ENCODE results near the gene TMEM201.
"Not testable (repeated sequence)": the region's sequence is repeated elsewhere in the genome, so short reads cannot be mapped to it uniquely, and the experiment has no call there.

The TMEM201 gene

DNA sequence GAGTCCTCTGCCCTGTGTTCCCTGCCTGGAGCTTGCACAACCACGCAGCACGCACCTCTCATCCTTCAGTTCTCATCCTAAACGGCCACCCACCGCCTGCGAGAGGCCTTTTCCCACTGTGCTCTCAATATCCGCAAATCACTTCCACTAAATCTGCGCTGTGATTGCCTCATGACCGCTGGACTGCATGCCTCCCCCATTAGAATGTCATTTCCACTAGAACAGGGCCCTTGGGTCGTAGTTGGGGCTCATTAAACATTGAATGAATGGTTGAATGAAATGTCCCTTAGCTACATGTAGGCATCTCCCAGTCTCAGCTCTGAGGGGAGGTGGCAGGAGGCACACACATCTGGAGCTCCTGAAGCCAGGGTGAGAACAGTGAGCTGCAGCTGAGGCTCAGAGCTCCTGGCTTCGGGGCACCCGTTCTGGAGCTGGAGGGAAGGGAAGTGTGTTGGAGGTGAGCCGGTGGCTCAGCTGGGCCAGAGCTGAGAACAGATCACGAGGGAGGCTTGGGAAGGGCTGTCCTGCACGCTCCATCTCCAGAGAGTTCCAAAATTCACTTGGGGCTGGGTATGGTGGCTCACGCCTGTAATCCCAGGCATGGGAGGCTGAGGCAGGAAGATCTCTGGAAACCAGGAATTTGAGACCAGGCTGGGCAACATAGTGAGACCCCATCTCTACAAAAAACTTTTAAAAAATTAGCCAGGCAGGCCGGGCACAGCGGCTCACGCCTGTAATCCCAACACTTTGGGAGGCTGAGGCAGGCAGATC lies 30.4 kb downstream of the TMEM201 start:
- no peak for DNase-seq (ENCODE audit: low read depth in 1 of 2, low spot score in 1 of 2)

DNA sequence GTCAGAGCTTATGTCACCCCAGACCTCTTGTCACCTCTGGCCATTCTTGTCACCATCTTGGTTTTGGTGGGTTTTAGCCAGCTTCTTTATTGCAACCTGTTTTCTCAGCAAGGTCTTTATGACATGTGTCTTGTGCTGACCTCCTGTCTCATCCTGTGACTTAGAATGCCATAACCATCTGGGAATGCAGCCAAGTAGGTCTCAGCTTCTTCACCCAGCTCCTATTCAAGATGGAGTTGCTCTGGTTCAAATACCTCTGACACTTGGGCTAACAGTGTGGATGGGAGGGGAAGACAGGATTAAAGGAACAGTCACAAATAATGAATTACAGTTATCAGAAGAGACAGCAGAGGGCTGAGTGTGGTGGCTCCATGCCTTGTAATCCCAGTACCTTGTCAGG lies 32.3 kb downstream of the TMEM201 start:
- no peak for DNase-seq (ENCODE audit: low read depth in 1 of 2, low spot score in 1 of 2)

DNA sequence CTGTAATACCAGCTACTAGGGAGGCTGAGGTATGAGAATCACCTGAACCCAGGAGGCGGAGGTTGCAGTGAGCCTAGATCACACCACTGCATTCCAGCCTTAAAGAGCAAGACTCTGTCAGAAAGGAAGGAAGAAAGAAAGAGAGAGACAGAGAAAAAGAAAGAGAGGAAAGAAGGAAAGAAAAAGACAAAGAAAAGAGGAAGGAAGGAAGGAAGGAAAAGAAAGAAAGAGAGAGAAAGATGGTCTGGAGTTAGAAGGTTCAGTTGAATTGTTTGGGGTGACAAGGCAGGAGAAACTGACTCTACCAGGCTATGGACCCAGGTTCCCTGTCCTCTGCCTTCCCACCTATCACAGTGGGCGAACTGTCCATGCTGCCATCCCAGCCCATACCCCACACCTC lies 35.4 kb downstream of the TMEM201 start:
- DNase-seq (ENCODE audit: low read depth in 1 of 2, low spot score in 1 of 2) = no peak

DNA sequence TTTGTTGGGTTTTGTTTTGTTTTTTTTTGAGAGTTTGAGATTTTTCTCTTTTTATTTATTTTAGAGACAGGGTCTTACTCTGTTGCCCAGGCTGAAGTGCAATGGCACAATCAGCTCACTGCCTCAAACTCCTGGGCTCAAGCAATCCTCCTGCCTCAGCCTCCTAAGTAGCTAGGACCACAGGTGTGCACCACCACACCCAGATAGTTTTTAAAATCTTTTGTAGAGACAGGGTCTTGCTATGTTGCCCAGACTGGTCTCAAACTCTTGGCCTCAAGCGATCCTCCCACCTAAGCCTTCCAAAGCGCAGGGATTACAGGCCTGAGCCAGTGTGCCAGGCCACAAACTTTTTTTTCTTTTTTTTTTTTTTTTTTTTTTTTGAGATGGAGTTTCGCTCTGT lies 36.3 kb downstream of the TMEM201 start:
- not testable (repeated sequence) for DNase-seq (ENCODE audit: low read depth in 1 of 2, low spot score in 1 of 2)

DNA sequence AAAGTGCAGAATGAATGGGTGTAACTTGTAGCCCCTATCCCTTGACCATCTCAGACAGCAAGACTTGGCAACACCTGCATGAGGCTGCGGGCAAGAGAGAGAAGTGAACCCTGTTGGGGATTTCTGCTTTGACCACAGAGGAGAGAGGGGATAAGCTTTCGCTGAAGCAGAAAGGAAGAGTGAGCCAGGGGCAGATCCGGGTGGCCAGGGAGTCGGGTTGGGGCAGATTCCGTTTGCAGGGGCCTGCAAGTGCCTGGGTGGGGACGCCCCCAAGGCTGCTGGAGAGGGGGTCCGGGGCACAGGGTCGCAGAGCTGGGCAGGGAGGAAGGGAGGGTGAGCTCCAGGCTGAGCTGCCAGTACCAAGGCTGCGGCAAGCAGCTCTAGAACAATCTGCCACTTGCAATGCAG lies 37.5 kb downstream of the TMEM201 start:
- no peak for DNase-seq (ENCODE audit: low read depth in 1 of 2, low spot score in 1 of 2)

DNA sequence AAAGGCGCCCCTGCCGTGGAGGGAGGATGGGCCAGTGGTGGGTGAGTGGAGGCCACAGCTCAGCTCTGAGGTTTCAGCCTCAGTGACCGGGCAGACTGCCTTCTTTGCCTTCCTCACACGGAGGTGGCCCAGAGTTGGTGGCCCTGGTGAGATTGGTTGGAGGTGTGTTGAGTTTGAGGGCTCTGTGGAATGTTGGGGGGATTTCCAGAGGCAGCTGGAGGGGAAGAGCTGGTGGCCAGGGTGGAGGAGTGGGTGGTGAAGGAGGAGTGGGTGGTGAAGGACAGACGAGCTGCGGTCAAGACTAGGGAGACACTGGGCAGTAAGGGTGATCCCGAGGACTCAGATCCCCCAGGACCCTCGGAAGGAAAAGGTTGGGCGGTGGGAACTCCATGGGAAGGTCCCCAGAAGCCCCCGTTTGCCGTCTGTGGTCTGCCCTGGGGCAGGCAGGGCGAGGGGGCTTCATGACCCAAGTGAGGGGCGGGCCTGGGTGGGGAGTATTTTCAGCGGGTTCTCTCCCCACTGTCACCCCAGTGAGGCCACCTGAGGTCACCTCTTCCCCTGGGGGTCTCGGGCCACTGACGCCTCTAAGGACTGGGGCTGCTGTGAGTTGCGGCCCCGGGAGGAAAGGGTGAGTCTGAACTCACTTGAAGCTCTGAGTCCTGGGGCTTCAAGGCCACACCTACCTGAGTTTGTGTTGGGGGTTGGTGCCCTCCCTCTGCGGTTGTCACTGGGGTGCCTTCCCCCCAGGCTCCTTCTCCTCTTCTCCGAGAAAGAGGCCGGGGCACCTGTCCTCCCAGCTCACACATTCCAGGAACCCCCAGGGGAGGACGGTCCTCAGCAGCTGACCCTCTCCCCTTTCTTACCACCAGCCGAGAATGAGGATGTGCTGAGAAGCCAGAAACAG lies 40.1 kb downstream of the TMEM201 start:
- DNase-seq (ENCODE audit: low read depth in 1 of 2, low spot score in 1 of 2) = peak; percentile 46 to 55

DNA sequence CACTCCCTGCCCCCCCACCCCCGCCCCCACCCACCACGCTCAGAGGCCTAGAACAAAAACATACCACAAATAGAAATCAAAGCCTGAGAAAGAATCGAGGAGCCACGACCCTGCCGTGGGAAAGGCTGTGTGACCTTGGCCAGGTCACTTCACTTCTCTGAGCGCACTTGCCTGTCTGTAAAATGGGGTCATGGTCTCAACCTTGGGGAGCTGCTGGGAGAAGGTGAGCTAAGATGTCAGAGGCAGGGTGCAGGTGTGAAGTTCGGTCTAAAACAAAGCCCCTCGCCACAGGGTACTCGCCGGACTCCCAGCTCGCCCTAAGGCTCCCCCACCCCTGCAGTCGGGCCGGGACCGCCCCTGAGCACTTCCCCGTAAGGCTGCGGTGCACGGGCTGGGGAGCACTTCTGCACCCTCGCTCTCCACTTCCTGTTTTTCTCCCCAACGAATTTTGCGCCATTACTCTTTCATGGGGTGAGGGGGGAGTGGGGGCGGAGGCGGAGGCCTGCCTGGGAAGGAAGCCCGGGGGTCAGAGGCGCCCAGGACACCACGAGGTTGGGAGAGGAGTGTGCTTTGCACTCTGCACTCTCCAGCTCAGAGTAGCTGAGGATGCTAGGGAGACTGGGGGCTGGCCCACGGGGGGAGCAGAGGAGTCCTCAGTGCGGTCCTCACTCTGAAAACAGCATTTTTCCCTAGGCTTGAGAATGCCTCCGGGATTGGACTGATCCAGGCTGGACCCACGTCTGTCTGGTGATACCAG lies 40.9 kb downstream of the TMEM201 start:
- peak; percentile 55 for DNase-seq (ENCODE audit: low read depth in 1 of 2, low spot score in 1 of 2)

DNA sequence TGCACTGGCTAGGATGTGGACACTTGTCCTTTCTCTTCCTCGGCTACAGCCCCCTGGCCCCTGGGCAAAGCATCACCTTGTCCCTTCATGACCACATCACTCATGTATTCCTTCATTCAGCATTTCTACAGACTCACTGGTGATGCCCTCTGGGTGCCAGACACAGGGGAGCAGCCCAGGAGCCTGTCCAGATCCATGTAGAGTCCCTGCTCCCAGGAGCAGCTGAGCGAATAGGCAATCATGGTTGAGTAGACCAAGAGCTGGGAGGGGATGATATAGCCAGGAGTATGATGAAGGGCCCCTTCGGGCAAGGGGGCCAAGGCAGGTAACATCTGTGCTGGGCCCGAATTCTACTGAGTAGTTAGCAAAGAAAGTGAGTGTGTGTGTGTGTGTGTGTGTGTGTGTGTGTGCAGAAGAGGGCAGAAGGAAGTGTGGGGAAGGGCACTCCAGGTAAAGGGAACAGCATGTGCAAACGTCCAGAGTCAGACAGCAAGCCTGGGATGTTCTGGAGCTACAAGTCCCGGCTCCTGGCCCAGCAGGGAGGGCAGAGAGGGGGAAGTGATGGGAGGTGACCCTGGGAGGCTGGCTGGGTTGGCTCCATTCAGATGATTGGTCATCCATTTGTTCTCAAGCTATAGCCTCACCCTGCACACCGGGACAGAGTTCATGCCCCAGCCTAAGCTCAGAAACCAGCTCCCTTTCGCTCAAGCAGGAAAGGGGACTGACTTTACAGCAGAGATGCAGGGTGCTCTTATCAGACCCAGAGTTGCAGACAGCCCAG lies 41.8 kb downstream of the TMEM201 start:
- DNase-seq (ENCODE audit: low read depth in 1 of 2, low spot score in 1 of 2) = no peak

DNA sequence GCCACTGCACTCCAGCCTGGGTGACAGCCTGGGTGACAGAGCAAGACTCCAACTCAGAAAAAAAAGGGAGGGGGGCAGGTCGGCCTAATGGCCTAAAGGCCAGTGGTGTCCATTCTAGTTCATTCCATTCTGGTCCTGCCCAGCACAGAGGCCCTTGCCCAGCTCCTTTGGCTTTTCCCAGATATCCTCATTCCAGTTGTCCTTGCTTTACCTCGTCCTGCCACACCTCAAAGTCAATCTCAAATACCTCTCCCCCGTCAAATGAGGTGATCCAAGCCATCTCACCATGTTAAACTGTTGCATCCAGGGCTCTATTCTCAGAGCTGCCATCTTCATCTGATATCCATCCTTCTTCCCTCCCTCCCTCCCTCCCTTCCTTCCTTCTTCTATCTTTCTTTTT lies 42.9 kb downstream of the TMEM201 start:
- no peak for DNase-seq (ENCODE audit: low read depth in 1 of 2, low spot score in 1 of 2)

DNA sequence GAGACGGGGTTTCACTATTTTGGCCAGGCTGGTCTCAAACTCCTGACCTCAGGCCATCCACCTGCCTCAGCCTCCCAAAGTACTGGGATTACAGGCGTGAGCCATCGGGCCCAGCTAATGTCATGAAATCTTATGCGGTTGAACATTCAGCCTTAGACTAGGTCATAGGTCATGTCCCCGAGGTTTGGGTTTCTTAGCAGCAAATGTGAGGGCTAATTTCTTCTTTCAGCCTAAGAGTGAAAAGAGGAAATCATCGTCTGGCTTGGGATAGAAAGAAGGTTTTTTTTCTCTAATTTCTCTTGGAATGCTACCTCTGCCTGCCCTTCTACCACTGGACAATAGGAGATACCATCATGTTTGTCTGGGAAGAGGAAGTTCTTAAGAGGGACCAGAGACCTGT lies 44.8 kb downstream of the TMEM201 start:
- DNase-seq (ENCODE audit: low read depth in 1 of 2, low spot score in 1 of 2) = no peak

DNA sequence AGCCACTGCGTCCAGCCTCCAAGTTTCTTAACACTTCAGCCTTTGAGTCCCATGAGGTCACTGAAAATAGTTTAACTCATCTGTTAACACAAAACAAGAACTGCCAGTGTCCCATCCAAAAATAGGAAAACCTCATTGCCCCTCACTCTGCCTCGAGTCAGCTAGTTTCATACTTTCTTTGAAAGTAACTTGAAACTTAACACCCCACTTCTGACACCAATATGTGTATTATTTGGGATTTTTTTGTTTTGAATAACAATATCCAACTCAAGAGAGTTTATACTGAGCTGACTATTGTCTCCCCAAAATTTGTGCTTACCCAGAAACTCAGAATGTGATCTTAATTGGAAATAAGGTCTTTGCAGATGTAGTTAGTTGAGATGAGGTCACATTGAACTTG lies 45.9 kb downstream of the TMEM201 start:
- no peak for DNase-seq (ENCODE audit: low read depth in 1 of 2, low spot score in 1 of 2)

DNA sequence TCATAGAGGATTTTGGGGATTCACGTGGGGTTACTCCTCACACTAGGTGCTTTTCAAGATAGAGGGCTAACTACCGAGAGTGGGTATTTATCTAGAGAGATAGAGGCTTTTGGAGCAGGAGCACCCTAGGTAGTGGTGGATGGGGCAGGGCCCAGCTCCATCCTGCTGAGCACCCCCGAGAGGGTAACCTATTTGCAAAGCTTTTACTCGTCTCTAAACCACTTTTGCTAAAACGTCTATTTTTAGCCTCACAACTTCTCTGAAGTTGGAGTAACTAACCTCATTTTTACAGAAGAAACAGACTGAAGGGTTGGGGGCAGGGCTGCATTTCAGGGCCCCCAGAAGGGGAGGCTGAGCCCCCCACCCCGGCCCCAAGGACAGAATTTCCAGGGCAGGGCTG lies 50.5 kb downstream of the TMEM201 start:
- DNase-seq (ENCODE audit: low read depth in 1 of 2, low spot score in 1 of 2) = no peak

DNA sequence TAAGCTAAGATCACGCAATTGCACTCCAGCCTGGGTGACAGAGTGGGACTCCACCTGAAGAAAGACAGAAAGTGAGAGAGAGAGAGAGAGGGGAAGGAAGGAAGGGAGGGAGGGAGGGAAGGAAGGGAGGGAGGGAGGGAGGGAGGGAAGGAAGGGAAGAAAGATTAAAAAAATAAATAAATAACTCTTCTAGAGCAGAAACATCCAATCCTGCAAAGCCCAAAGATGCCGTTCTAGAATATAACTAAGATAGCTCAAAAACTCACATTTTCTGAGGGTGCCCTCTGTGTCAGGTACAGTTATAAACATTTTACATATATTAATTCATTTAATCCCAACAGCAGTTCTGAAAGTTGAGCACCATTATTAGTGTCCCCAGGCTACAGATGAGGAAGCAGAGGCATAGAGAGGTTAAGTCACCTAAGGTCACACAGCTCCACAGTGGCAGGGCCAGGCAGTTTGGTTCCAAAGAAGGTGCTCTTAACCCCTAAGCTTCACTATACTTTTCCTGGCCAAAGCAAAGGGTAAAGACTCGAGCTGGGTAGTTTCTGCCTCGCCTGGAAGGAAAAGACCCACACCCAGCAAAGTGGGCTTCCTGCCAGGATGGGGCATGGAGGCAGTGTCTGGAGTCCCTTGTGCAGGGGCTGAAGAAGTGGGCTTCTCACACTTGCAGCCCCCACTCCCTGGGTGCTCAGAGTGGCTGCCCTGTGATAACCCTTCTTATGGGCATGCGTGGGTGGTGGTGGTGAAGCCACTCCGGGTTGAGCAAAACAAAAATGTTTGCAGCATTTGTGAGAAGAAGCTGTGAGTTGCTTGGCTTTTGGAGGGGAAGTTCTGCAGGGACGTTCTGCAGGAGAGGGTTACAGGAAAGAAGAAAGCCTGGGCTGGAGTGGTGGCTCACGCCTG lies 54.9 kb downstream of the TMEM201 start:
- no peak for DNase-seq (ENCODE audit: low read depth in 1 of 2, low spot score in 1 of 2)

DNA sequence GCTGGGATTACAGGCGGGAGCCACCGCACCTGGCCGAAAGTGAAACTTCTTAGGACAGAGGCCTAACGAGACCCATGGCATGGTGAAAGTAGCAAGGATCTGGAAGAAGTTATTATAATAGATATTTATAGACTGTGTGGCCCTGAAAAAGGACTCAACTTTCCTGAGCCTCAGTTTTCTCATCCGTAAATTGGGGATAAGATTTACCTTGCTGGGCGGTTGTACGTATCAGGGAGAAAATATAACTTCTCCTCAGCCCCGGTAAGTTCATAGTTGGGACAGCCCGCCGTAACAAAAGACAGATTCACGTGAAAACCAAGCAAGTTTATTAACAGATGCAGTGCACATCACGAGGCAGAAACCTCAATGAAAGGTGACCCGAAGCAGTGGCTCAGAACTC lies 57.3 kb downstream of the TMEM201 start:
- no peak for DNase-seq (ENCODE audit: low read depth in 1 of 2, low spot score in 1 of 2)

DNA sequence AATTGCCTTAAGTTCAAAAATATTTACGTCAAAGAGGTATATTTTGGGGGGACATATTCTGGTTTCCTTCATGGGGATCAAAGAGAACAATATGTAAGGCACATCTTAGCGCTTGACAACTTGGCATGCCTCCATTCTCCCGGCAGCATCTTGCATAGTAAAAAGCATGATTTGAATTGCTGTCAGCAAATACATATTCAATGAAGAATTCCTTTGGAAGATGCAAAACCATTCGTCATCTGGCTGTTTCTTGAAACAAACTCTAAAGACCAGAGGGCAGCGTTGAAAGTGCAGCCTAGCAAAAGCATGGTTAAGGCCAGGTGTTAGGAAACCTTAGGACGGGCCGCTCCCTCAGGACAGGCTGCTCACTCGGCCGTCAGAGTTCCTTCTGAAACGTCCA lies 59.5 kb downstream of the TMEM201 start:
- DNase-seq (ENCODE audit: low read depth in 1 of 2, low spot score in 1 of 2) = no peak

DNA sequence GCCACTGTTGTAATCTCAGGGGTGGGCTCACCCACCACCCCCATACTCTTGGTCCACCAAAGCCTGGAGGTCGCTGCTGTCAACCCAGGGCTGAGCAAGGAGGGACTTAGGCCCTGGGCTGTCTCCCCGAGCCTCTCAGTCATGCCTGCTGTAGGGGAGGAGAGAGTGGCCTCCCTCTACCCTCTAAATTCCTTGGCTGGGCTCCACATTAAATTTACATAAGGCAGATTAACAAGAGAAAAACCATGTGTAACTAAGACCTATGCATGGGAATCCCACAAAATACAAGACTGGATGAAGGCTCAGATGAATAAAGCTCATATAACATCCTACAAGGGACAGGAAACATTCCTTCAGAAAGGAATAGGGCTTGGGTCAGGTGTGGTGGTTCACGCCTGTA lies 61.1 kb downstream of the TMEM201 start:
- DNase-seq (ENCODE audit: low read depth in 1 of 2, low spot score in 1 of 2) = no peak

DNA sequence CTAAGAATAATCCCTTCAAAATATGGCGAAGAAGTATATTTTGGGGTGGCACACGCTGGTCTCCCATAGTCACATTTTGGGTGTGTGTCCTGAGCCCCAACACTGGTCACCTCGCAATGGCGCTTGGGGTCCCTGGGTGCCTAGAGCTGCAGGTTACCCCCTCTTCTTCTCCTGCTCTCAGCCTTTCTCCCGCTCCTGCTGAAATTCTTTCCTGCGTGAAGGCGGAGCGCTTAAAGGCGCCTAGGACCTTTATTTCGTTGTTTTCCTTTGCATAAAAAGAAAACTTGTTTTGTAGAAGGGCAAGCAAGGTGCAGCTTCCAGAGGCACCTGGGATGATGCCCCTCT lies 62.5 kb downstream of the TMEM201 start:
- DNase-seq (ENCODE audit: low read depth in 1 of 2, low spot score in 1 of 2) = no peak

DNA sequence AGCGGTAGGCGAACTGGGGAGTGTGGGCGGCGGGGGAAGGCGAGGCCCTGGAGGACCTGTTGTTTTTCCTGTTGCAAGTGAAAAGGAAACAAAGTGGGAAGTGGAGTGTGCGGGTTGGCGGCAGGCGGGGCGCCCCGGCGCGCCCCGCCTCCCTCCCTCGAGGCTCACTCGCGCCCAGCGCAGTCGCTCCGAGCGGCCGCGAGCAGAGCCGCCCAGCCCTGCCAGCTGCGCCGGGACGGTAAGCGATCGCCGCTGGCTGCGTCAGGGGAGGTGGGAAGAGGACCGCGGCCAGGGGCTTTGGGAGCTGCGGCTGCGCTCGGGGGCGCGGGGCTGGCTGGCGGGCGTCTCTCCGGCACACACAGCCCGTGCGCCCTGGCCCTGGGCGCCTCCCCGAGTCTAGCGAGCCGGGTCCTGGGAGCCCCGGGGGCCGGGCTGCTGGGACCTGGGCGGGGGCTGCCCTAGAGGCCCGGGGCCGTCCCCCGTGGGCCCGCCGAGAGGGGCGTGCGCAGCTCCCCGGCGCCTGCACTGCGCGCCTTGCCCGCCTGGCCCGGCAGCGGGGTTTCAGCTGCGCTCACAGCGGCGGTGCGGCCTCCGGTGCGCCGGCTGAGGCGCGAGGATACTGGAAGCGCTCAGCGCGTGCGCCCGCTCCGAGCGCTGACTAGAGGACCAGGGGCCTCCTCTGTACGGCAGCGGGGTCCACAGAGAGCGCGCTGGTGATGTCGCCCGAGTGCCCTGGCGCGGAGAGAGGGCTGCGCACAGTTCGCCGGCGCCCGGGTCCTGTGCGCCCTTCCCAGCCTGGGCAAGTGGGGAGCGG lies 63.1 kb downstream of the TMEM201 start, which contains the start of gene PIK3CD:
Gene PIK3CD, plus strand, starts transcription at position 167 of the 814 bp plus-strand sequence. CDS start 58,725 bp downstream, outside the sequence.
- peak; percentile 11 to 42 for DNase-seq (ENCODE audit: low read depth in 1 of 2, low spot score in 1 of 2)

Data from activated T-helper 1 cell treated with anti-CD3 and anti-CD28 coated beads, Interleukin-2, amount 50 U/mL, for 16 hours (primary cell).